GM12878 (cell line): ENCODE results near the gene TRAPPC3L. TPM values are rescaled to one million over a fixed set of nuclear protein-coding genes. Genes with fewer than 3 reads are reported as not detected.

Experiments
- ATAC-seq: fragments of 200-7000 bp; cut with Tn5 transposase; 3 replicates; pipeline ENCODE4 v1.9.1; 2020; ENCODE audit warnings: mild to moderate bottlenecking, moderate library complexity
- BruUV-seq: library from RNA; stranded (reverse); fragments of 400-500 nt; replicated peaks from 2 replicates; lab custom pipeline; 2021; lab: Mats Ljungman, UMichigan
- CTCF ChIA-PET: fragments of 300-600 bp; sonication (Branson Sonifier 250); formaldehyde crosslinking; extraction: SDS; loops from one replicate; lab custom pipeline; 2021; ENCODE audit warnings: inconsistent platforms; lab: Yijun Ruan, JAX
- POLR2A ChIA-PET: fragments of 350-600 bp; formaldehyde crosslinking; extraction: SDS; loops from one replicate; lab custom pipeline; 2021; ENCODE audit warnings: inconsistent platforms; lab: Charles Lee
- RAD21 ChIA-PET: fragments of 300-600 bp; sonication (Branson Sonifier 250); formaldehyde crosslinking; loops from one replicate; lab custom pipeline; 2023; ENCODE audit warnings: antibody characterized with exemption; ENCODE audit not compliant: unreplicated experiment; lab: Charles Lee
- SMC1A ChIA-PET: fragments of 300-600 bp; sonication (Branson Sonifier 250); formaldehyde crosslinking; loops from one replicate; lab custom pipeline; 2023; ENCODE audit not compliant: unreplicated experiment, uncharacterized antibody; lab: Charles Lee
- DNase-seq: peaks from one replicate; pipeline ENCODE4 v3.0.0-alpha.2; 2011; ENCODE audit warnings: low read depth, low spot score
- FAIRE-seq: peaks from 3 replicates; lab custom pipeline; 2011; peaks lifted over from hg19 to GRCh38; lab: Jason Lieb, UNC
- H2AFZ ChIP-seq: 2 replicates; pipeline ENCODE4 v1.6.0; 2011; ENCODE audit warnings: low read depth, low read length, control low read depth; ENCODE audit not compliant: control insufficient read depth
- H3K27ac ChIP-seq: 2 replicates; pipeline ENCODE4 v1.5.1; 2011; ENCODE audit warnings: control low read depth; ENCODE audit not compliant: control insufficient read depth, insufficient read depth
- H3K27me3 ChIP-seq, 2 experiments: replicated peaks in 1 of 2; 2 replicates each; pipeline versions ENCODE4 v1.6.0 to v1.6.1; 2011; ENCODE audit warnings: low read length in 1 of 2; ENCODE audit not compliant: control insufficient read depth in 2 of 2, insufficient read depth in 2 of 2
- H3K36me3 ChIP-seq, 2 experiments: 2 replicates each; pipeline ENCODE4 v1.5.1; 2011; ENCODE audit warnings: low read length in 1 of 2; ENCODE audit not compliant: control insufficient read depth in 2 of 2, insufficient read depth in 2 of 2
- H3K4me1 ChIP-seq: 2 replicates; pipeline ENCODE4 v1.6.1; 2011; ENCODE audit warnings: mild to moderate bottlenecking, low read length, moderate library complexity, mixed read lengths; ENCODE audit not compliant: control insufficient read depth, insufficient read depth
- H3K4me2 ChIP-seq: 2 replicates; pipeline ENCODE4 v1.6.0; 2011; ENCODE audit warnings: control low read depth; ENCODE audit not compliant: control insufficient read depth, insufficient read depth
- H3K4me3 ChIP-seq: fragments of 200-600 bp; sonication (generic); 2 replicates; pipeline ENCODE4 v1.5.1; 2016
- H3K79me2 ChIP-seq: 2 replicates; pipeline ENCODE4 v1.6.0; 2011; ENCODE audit warnings: low read length; ENCODE audit not compliant: control insufficient read depth, insufficient read depth
- H3K9ac ChIP-seq: 2 replicates; pipeline ENCODE4 v1.8.0; 2011; ENCODE audit warnings: low read length, control low read depth, mixed read lengths; ENCODE audit not compliant: control insufficient read depth, insufficient read depth
- H3K9me3 ChIP-seq: replicated peaks from 3 replicates; pipeline ENCODE4 v1.5.1; 2011; ENCODE audit warnings: mild to moderate bottlenecking, low read length; ENCODE audit not compliant: control insufficient read depth, insufficient read depth
- H4K20me1 ChIP-seq: 2 replicates; pipeline ENCODE4 v1.6.0; 2011; ENCODE audit not compliant: control insufficient read depth, insufficient read depth
- ATF7 ChIP-seq: fragments of 450-650 bp; IDR thresholded peaks from 2 replicates; pipeline ENCODE4 v1.6.1; 2016; ENCODE audit warnings: low read depth, mild to moderate bottlenecking
- BHLHE40 ChIP-seq, 2 experiments: fragments of 450-650 bp in 1 of 2; IDR thresholded peaks; 2 replicates each; pipeline ENCODE4 v1.6.1; 2011 to 2017; ENCODE audit warnings: low read depth in 2 of 2, borderline replicate concordance in 1 of 2, improper control_type of control experiment in 1 of 2, low read length in 1 of 2, mild to moderate bottlenecking in 1 of 2
- CHD1 ChIP-seq: IDR thresholded peaks from 2 replicates; pipeline ENCODE4 v1.6.1; 2012; ENCODE audit warnings: low read depth, low read length, improper control_type of control experiment
- CHD4 ChIP-seq: fragments of 200-600 bp; sonication (generic); IDR thresholded peaks from 2 replicates; pipeline ENCODE4 v1.6.1; 2016; ENCODE audit warnings: mild to moderate bottlenecking
- DPF2 ChIP-seq: fragments of 450-650 bp; IDR thresholded peaks from 2 replicates; pipeline ENCODE4 v1.6.1; 2017; ENCODE audit warnings: mild to moderate bottlenecking
- E4F1 ChIP-seq: fragments of 450-650 bp; IDR thresholded peaks from 2 replicates; pipeline ENCODE4 v1.6.1; 2018; ENCODE audit warnings: borderline replicate concordance, mild to moderate bottlenecking; ENCODE audit not compliant: partially characterized antibody
- IRF5 ChIP-seq: fragments of 450-650 bp; IDR thresholded peaks from 2 replicates; pipeline ENCODE4 v1.6.1; 2017; ENCODE audit warnings: borderline replicate concordance
- MYC ChIP-seq: IDR thresholded peaks from 2 replicates; pipeline ENCODE4 v1.6.1; 2011; ENCODE audit warnings: mild to moderate bottlenecking, low read length, moderate library complexity, inconsistent platforms; ENCODE audit not compliant: insufficient read depth, insufficient replicate concordance, insufficient read length, severe bottlenecking
- PBX3 ChIP-seq: IDR thresholded peaks from 2 replicates; pipeline ENCODE4 v1.6.1; 2011; ENCODE audit warnings: mild to moderate bottlenecking, low read depth, low read length, moderate library complexity; ENCODE audit not compliant: insufficient replicate concordance
- RUNX3 ChIP-seq: IDR thresholded peaks from 2 replicates; pipeline ENCODE4 v1.6.1; 2012; ENCODE audit warnings: low read length, inconsistent platforms
- ZBTB40 ChIP-seq: fragments of 450-650 bp; IDR thresholded peaks from 2 replicates; pipeline ENCODE4 v1.6.1; 2016; ENCODE audit warnings: mild to moderate bottlenecking, moderate library complexity, borderline replicate concordance
- ZSCAN29 ChIP-seq: fragments of 450-650 bp; IDR thresholded peaks from 2 replicates; pipeline ENCODE4 v1.6.1; 2017; ENCODE audit warnings: mild to moderate bottlenecking, moderate library complexity
- WGBS: methylation state at CpG from one replicate; pipeline ENCODE4 v1.1.6; 2016; ENCODE audit warnings: low lambda C conversion rate; ENCODE audit not compliant: insufficient replicate concordance, insufficient coverage; ENCODE audit errors: missing lambda C conversion rate; 5-methylcytosine and 5-hydroxymethylcytosine counted together
- in situ Hi-C: fragments of 300-500 bp; cut with MboI; formaldehyde crosslinking; loops from 9 replicates; pipeline ENCODE4 v1.14.3; 2018; ENCODE audit warnings: mixed read lengths
- intact Hi-C: fragments of 100-400 bp; cut with micrococcal nuclease; formaldehyde crosslinking; loops from one replicate; pipeline ENCODE4 v1.14.2; 2022; ENCODE audit not compliant: unreplicated experiment
- polyA plus RNA-seq, 11 experiments: library from polyadenylated mRNA; depleted of rRNA in 4 of 11; unstranded in 6 of 11; stranded (reverse) in 5 of 11; fragments of >200 nt; fragmentation: Nextera tagmentation in 4 of 11; fragmentation: Illumina TruSeq in 1 of 11; extraction: Ambion mirVana in 4 of 11; extraction: Trizol in 1 of 11; gene quantifications; 1 replicate in 1 of 11; 2 replicates in 10 of 11; pipeline versions ENCODE4 v1.2.1 to v1.2.3, GENCODE V29; 2011 to 2016; ENCODE audit warnings: inconsistent platforms in 2 of 11, missing spikeins in 2 of 11, low read depth in 1 of 11
- total RNA-seq, 4 experiments: library from RNA; depleted of rRNA in 3 of 4; stranded (reverse); fragments of >200 nt in 3 of 4; fragmentation: Illumina TruSeq in 1 of 4; extraction: Trizol in 1 of 4; gene quantifications; 2 replicates each; pipeline versions ENCODE4 v1.2.1 to v1.2.3, GENCODE V29; 2013 to 2021

TRAPPC3L gene
- total and polyA plus RNA-seq, 10 of the 15 experiments (the other 5 are each of a cell fraction or from before 2014, with no cell fraction given), result not detected

GRCh38 chr6:116560130-116560529, 14.6 kb upstream of the TRAPPC3L start:
- Histone ChIP-seq H3K79me2 (no peaks in the 10 kb centered on the region), H3K4me3 (no peak overlapping the region), H3K9me3 (no peaks in the 10 kb centered on the region), H4K20me1 (no peaks in the 10 kb centered on the region), H3K27ac (no peak overlapping the region), H3K36me3 (no peaks in the 10 kb centered on the region), H2AFZ (no peak overlapping the region), H3K27me3 (no peaks in the 10 kb centered on the region; a peak in 1 of 4 replicates), H3K9ac (no peak overlapping the region), H3K4me2 (no peak overlapping the region), H3K4me1 (no peaks in the 10 kb centered on the region)
- POLR2A ChIA-PET, result no interaction called here
- BruUV-seq, result no TSS peak
- whole genome bisulfite sequencing, result 68% methylated on average over 2 of the region's 2 CpGs
- SMC1A ChIA-PET, result interaction anchor here (1.0 to 4.2 kb wide), 16 partner anchors 11 to 436 kb away, joined by 3 to 39 read pairs (median 4); partner anchors contain the start of gene RWDD1
- ATAC-seq (no peak), DNase-seq (no peak), FAIRE-seq (no peak)
- CTCF ChIA-PET, result interaction anchor here (0.6 to 4.4 kb wide), 29 partner anchors 10 to 448 kb away, joined by 3 to 48 read pairs (median 5); partner anchors contain the start of gene RWDD1
- in situ Hi-C loops, result no loop called here
- RAD21 ChIA-PET, result interaction anchor here (1.3 to 3.2 kb wide), 8 partner anchors 11 to 342 kb away, joined by 4 to 28 read pairs (median 6); partner anchors contain the start of gene RWDD1
- intact Hi-C loops, result loop anchor here (2.0 to 5.0 kb wide), 2 partner anchors 273 to 448 kb away; no protein-coding TSS in a partner anchor
- no peak for TF ChIP-seq ZSCAN29
- no peak for TF ChIP-seq RUNX3
- no peak for TF ChIP-seq PBX3
- no peak for TF ChIP-seq CHD4
- no peak for TF ChIP-seq ZBTB40
- no peak for TF ChIP-seq E4F1
- TF ChIP-seq IRF5, result no peak
- TF ChIP-seq ATF7, result no peak
- TF ChIP-seq BHLHE40 (IDR thresholded peaks at IDR 0.05; ENCODE audit: borderline replicate concordance in 1 of 2, low read depth in 2 of 2, low read length in 1 of 2), result no peak
- no peak for TF ChIP-seq MYC
- TF ChIP-seq CHD1, result no peak
- no peak for TF ChIP-seq DPF2
